ENCODE data around the gene HDHD5.
A peak's percentile ranks its signal among the peaks of the same experiment; 100 is the strongest.

Gene HDHD5

DNA sequence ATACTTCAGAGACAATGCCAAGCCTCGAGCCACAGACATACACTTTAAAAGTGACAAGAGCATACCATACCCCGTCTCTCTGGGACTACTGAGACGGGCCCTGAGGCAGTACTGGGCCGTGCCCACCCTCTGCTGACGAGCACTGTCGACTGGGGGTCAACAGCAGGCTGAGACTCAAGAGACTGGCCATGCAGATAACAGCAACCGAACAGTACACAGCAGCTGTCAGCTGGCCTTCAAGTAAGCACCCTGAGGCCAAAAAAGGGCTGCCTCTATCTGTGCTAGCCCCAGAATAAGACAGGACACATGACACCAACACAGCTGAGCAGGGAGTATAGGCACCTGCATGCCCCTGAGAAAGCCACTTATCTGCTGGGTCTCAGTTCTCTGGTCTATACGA lies 19.1 kb downstream of the HDHD5 start:
- Mint-ChIP-seq H3K27ac (no peak overlapping the region), H3K4me3 (no peak overlapping the region), H3K9me3 (no peaks in the 10 kb centered on the region), H3K27me3 (no peaks in the 10 kb centered on the region), H3K36me3 (peaks cover 51% of the 10 kb centered on the region), H3K4me1 (no peaks in the 10 kb centered on the region)
- no peak for ATAC-seq

DNA sequence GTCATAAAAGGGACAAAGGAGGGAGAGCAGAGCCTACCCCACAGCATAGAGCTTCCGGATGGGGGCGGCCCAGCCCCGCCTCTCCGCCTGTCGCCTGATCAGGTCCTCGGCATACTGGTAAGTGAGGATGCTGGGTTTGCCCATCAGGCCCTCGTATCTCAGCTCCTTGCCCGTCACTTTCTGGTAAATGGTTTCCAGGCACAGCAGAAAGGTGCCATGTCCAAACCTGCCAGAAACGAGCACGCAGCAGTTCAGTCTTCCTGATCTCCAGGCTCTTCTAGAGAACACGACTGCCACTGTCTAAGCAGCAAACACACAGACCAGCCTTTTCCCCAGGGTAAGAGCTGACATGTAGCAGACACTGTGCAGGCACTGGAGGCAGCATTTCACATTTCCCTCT lies 20.6 kb downstream of the HDHD5 start:
- Mint-ChIP-seq H3K27me3 (no peaks in the 10 kb centered on the region), H3K9me3 (no peaks in the 10 kb centered on the region), H3K4me1 (no peaks in the 10 kb centered on the region), H3K27ac (no peak overlapping the region), H3K36me3 (peaks cover 56% of the 10 kb centered on the region), H3K4me3 (no peak overlapping the region)
- ATAC-seq = no peak

DNA sequence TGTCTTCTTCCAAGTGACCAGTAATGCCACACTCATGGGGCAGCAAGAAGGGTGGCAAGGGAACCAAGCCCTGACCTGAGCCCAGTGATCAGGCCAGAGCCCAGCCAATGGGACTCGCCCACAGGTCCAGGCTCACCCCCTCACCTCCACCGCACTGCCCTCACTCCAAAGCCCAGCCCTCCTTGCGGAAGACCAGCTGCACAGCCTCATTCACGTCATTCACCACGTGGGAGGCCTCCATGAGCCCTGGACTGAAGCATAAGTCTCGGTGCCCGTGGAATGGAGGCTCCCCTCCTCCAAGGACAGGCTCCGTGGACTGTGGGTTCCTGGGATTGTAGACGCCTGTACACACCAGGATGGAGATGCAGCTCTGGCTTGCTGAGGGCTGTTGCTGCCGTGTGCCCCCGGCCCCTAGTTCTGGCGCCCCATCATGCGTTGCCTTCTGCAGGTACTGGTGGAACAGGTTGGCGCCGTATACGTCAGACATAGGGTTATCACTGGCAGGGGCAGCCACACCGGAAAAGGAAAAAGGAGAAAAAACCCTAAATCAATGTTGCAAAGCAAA lies 21.1 kb downstream of the HDHD5 start:
- H3K36me3 Mint-ChIP-seq = peaks cover 51% of the 10 kb centered on the region
- no peak for ATAC-seq
- H3K4me1 Mint-ChIP-seq = no peaks in the 10 kb centered on the region
- no peak overlapping the region for H3K4me3 Mint-ChIP-seq
- H3K27me3 Mint-ChIP-seq = no peaks in the 10 kb centered on the region
- H3K9me3 Mint-ChIP-seq = no peaks in the 10 kb centered on the region
- no peak overlapping the region for H3K27ac Mint-ChIP-seq

DNA sequence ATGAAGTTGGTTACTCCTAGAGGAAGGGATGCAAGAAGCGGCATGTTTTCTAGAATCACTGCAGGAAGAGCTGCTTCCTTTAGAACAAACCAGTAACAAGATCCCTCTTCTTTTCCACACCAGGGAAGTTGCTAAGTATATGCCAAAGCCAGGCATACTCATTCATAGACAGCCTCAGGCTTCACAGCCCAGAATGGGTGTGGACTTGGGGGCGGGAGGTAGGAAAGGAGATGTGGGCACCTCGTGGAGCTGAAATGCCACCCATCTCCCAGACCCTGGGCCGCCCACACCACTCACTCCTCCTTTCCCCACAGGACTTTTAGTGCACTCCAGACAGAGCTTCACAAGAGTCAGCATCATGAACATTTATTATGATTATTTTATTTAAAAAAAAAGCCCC lies 21.9 kb downstream of the HDHD5 start:
- no peaks in the 10 kb centered on the region for H3K9me3 Mint-ChIP-seq
- no peak overlapping the region for H3K4me3 Mint-ChIP-seq
- no peaks in the 10 kb centered on the region for H3K4me1 Mint-ChIP-seq
- H3K27ac Mint-ChIP-seq = no peak overlapping the region
- peaks cover 44% of the 10 kb centered on the region for H3K36me3 Mint-ChIP-seq
- no peak for ATAC-seq
- no peaks in the 10 kb centered on the region for H3K27me3 Mint-ChIP-seq

DNA sequence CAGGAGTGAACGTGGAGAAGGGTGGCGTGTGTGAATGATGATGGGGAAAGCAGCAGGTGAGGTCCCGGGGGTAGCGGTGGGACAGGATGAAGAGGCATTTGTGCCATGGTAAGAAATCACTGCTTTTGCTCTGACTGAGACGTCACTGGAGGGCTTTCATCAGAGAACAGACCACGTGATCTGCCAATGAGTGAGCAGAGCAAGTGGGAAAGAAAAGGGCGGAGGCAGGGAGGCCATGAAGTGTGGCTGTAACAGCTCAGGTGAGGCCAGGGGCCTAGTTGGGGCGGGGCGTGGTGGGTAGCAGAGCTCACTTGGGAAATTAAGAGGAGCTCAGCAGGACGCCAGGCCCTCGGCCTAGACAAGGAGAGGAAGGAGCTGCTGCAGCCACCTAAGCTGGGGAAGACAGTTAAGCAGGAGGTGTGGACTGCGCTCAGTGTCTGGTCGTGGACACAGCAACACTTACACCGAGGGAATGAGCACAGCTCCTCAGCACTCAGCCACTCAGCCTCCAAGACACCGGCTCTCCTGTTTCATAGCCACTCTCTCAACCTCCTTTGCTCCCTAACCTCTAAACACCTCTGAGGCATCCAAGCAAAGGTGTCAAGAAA lies 23.8 kb downstream of the HDHD5 start:
- no peak for ATAC-seq
- Mint-ChIP-seq H3K4me1 (no peaks in the 10 kb centered on the region), H3K4me3 (no peak overlapping the region)

DNA sequence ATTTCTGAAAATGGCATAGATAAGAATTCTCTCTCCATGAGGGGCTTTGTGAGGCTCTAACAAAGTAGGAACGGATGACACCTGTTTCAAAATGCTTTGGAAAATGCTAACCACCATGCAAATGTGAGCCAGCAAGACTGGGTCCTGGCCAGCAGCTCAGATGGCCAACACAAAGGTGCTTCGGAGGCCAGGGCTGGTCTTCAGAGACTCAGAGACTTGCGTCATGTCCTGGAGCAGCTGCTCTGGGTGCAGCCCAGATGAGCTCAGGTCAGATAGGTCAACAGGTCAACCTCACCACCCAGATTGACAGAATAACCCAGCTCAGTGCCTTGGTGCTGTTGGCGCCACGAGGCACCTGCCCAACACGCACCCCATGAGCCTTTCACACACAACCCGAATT lies 25.9 kb downstream of the HDHD5 start:
- H3K27ac Mint-ChIP-seq = no peak overlapping the region
- H3K4me3 Mint-ChIP-seq = no peak overlapping the region
- no peaks in the 10 kb centered on the region for H3K9me3 Mint-ChIP-seq
- no peaks in the 10 kb centered on the region for H3K4me1 Mint-ChIP-seq
- ATAC-seq = no peak
- no peaks in the 10 kb centered on the region for H3K27me3 Mint-ChIP-seq
- peaks cover 22% of the 10 kb centered on the region for H3K36me3 Mint-ChIP-seq

More for the DNA sequence above, 23.8 kb downstream of the HDHD5 start:
- Mint-ChIP-seq H3K9me3 (no peaks in the 10 kb centered on the region), H3K27ac (no peak overlapping the region), H3K36me3 (peaks cover 28% of the 10 kb centered on the region), H3K27me3 (no peaks in the 10 kb centered on the region)

DNA sequence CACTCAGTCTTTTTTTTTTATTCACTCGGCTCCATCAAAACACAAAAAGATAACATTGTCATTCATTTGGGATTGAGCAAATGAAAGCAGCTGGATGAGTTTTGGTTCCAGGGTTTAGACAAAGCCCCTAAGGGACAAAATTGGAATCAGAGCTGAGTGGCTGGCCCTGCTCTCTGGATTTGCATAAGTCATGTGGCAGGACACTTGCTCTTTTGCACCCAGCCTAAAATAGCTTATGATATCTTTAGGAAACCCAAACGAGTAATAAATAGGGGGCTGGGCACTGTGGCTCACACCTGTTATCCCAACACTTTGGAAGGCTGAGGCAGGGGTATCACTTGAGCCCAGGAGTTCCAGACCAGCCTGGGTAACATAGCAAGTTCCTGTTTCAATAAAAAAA lies 27.0 kb downstream of the HDHD5 start:
- Mint-ChIP-seq H3K4me1 (no peaks in the 10 kb centered on the region), H3K27me3 (no peaks in the 10 kb centered on the region), H3K27ac (no peak overlapping the region), H3K36me3 (peaks cover 19% of the 10 kb centered on the region), H3K9me3 (no peaks in the 10 kb centered on the region), H3K4me3 (no peak overlapping the region)
- ATAC-seq = no peak

DNA sequence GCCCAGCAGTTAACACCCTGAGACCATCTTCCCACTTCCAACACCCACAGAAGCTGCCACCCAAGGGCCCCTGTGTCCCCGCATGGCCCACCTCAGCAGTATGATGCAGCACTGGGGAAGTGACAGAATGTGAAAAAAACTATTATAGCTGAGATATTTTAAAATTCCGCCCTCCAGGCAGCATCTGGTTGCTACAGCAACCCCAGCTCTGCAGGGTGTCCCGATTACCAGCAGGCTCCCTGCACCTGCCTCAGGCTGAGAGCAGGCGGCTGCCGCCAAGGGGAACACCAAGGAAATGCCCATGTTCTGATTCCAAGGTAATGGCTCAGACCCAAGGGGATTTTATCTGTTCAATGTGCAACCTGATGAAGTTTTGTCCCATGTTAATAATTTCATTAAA lies 27.4 kb downstream of the HDHD5 start:
- no peaks in the 10 kb centered on the region for H3K27me3 Mint-ChIP-seq
- peaks cover 15% of the 10 kb centered on the region for H3K36me3 Mint-ChIP-seq
- H3K9me3 Mint-ChIP-seq = no peaks in the 10 kb centered on the region
- ATAC-seq = no peak
- no peaks in the 10 kb centered on the region for H3K4me1 Mint-ChIP-seq
- H3K4me3 Mint-ChIP-seq = no peak overlapping the region
- H3K27ac Mint-ChIP-seq = no peak overlapping the region

DNA sequence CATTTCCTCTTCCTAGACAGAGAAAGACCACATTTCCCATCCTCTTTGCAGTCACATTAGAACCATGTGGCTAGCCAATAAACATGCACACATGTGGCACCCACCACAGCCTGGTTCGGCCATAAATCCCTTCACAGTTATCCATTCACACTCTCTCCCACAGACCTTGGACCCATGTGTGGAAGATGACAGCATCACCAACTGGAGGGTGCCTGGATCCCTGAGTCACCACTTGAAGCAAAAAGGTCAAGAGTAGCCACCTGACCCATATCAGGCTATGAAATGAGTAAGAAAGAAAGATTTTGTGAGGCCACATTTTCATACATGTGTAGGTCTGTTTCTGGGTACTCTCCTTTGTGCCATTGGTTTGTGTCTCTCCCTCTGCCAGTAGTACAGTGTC lies 28.9 kb downstream of the HDHD5 start:
- H3K4me1 Mint-ChIP-seq = no peaks in the 10 kb centered on the region
- ATAC-seq = no peak
- no peak overlapping the region for H3K4me3 Mint-ChIP-seq

DNA sequence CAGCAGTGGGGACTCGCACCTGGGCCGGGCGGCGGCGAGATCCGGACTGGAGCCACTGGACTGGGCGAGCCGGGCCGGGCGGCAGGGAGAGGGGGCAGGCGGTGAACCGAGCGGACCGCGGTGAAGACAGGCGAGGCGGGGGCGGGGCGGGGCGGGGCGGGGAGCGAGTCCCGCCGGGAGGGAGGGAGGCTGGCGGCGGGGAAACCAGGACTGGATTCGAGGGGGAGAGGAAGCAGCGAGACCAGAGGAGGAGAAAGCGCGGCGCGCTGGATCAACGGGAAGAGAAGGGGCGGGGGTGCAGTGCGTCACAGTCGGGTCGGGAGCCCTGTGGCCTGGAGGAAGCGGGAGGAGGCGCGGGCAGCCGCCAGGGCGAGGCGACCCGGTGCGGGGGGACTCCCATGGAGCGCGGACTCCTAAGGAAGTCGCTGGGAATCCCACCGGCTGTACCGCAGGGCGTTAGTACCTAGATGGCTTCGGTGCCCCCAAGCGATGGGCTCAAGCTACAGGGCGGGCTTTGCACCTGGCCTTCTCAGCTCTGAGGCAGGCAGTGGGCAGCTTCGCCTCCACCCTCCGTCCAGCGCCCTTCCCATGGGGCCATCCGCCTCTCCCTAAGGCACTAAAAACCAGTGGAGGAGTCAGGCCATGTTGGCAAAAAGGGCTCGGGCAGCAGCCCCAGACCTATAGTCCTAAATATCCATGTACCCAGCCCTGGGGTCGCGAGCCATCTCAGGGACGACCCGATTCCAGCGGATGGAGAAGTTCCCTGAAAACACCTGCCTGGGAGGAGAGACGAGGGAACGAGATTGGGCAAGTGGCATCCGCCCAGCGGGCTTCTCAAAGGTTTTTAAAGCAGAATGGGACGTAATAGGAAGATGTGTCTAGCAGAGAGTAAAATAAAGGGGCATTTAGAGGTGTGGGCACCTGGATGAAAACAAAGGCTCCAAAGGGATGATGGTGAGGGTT lies 37.6 kb downstream of the HDHD5 start, which contains the start of gene TMEM121B:
TMEM121B (minus strand) TSS at position 128 of the 963 bp plus-strand sequence. CDS start 233 bp downstream, outside the sequence.
- no peak within 1 kb of the TSS for H3K27ac Mint-ChIP-seq
- no peak for ATAC-seq
- H3K4me3 Mint-ChIP-seq = peak within 1 kb of the TSS; percentile 59
- no peaks in the 10 kb centered on the region for H3K9me3 Mint-ChIP-seq
- H3K27me3 Mint-ChIP-seq = peaks cover 61% of the 10 kb centered on the region
- peaks cover 28% of the 10 kb centered on the region for H3K4me1 Mint-ChIP-seq
- H3K36me3 Mint-ChIP-seq = no peaks in the 10 kb centered on the region

More for the DNA sequence above, 28.9 kb downstream of the HDHD5 start:
- Mint-ChIP-seq H3K27ac (no peak overlapping the region), H3K27me3 (no peaks in the 10 kb centered on the region), H3K36me3 (peaks cover 11% of the 10 kb centered on the region), H3K9me3 (no peaks in the 10 kb centered on the region)

DNA sequence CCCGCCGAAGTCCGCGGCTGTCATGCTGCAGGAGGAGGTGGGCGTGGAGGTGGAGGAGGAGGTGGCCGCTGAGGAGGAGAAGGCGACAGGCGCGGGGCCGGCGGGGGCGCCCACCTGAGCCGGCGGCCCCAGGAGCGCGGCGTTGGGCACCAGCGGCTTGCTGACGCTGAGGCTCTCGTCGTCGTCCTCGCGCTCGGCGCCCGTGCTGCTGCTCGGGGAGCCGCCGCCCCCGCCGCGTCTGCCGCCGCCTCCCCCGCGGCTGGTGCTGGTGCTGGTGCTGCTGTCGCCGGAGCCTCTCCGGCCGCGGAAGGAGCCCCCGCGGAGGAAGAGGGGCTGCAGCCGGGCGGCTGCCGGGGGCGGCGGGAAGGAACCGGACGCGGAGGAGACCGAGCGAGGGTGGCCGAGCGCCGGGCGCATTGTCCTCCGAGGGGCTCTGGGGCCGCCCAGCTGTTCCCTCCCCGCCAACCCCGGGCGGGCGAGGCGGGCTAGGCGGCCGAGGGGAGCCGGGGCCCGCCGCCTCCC lies 38.3 kb downstream of the HDHD5 start:
- no peaks in the 10 kb centered on the region for H3K36me3 Mint-ChIP-seq
- no peaks in the 10 kb centered on the region for H3K9me3 Mint-ChIP-seq
- peak; percentile 26 for ATAC-seq
- H3K4me1 Mint-ChIP-seq = peaks cover 35% of the 10 kb centered on the region
- no peak overlapping the region for H3K27ac Mint-ChIP-seq
- H3K4me3 Mint-ChIP-seq = no peak overlapping the region
- peaks cover 69% of the 10 kb centered on the region for H3K27me3 Mint-ChIP-seq

DNA sequence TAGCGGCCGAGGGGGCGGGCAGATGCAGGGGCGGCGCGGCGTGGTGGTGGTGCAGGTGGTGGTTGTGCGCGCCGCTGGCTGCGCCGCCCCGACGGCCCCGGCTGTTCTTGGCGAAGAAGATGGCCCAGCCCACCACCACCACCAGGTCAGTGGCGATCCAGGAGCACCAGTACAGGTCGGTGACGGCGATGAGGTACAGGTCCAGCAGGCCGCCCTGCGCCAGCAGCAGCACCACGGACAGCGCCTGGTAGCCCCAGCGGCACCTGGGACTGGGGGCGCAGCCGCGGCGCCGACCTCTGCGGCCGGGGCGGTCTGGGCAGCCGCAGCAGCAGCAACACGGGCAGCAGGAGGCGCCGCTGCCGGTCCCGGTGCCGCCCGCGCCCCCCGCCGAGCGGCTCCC lies 38.8 kb downstream of the HDHD5 start:
- Mint-ChIP-seq H3K4me3 (no peak overlapping the region), H3K9me3 (no peaks in the 10 kb centered on the region), H3K4me1 (peaks cover 39% of the 10 kb centered on the region), H3K36me3 (no peaks in the 10 kb centered on the region), H3K27ac (no peak overlapping the region), H3K27me3 (peaks cover 71% of the 10 kb centered on the region)
- ATAC-seq = peak; percentile 62

DNA sequence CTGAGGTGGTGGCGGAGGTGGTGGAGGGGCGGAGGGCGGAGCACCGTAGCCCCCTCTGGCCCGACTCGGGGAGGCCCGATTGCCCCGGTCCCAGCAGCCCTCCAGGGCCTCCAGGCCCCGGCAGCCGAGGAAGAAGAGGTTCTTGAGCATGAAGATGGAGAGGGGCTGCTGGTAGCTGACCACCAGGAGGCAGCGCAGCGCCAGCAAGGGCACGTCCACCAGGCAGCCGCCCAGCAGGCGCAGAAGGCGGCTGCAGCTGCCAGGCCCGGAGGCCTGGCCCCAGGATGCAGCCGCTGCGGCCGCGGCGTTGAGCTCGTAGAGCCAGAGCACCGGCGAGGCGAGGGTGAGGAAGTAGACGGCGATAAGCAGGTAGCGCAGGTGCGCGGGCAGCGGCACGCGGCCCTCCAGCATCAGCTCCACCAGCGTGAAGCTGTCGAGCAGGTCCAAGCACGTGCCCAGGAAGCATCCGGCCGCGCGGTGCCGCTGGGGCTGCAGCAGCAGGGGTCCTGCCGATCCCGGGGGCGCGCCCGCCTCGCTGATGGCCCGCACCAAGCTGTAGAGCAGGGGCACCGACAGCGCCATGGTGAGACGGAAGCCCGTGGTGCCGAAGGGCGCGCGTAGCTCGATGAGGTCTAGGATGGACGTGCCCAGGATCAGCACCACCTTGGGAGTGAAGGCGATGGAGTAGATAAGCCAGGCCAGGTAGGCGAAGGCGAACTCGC lies 39.4 kb downstream of the HDHD5 start:
- no peak for ATAC-seq
- no peaks in the 10 kb centered on the region for H3K36me3 Mint-ChIP-seq
- peaks cover 39% of the 10 kb centered on the region for H3K4me1 Mint-ChIP-seq
- peak overlapping the region; percentile 23 for H3K4me3 Mint-ChIP-seq
- no peaks in the 10 kb centered on the region for H3K9me3 Mint-ChIP-seq
- H3K27me3 Mint-ChIP-seq = peaks cover 71% of the 10 kb centered on the region
- H3K27ac Mint-ChIP-seq = no peak overlapping the region

DNA sequence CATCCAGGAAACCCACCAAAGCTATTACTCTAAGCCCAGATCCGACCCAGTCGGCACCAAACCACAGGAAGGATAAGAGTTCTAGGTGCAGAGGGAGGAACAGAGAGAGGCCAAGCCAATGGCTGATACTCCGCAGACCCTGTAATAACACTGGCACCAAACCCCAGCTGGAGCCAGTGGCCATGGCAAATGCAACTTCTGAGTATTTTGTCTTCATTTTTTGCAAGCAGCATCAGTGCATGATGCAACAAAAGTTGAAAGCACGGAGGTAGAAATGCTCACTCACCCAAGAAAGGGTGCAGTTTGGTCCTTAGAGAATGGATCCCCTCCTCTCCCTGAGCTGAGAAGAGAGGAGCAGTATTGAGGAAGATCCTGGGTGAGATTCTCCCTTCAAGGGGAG lies 40.7 kb downstream of the HDHD5 start:
- peak overlapping the region; percentile 52 for H3K4me3 Mint-ChIP-seq
- H3K27ac Mint-ChIP-seq = no peak overlapping the region
- peaks cover 39% of the 10 kb centered on the region for H3K4me1 Mint-ChIP-seq
- H3K27me3 Mint-ChIP-seq = peaks cover 69% of the 10 kb centered on the region
- no peaks in the 10 kb centered on the region for H3K9me3 Mint-ChIP-seq
- ATAC-seq = no peak
- no peaks in the 10 kb centered on the region for H3K36me3 Mint-ChIP-seq

DNA sequence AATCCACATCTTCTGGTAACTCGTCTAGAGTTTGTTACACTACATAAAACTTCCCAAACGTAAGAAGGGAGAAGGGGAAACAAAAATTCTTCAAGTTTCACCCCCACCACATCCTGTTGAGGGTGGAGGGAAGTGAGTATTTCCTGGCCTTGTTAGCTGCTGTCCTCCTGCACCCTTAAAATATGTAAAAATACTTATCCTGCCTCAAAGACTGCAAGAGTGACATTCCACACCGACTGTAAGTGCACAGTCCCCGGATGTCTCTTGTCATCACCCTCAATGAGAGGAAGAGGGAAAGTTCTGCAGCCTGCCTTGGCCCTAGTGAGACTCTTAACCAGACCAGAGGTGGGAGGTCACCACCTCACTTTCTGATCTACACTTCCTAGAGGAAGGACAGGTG lies 41.2 kb downstream of the HDHD5 start:
- H3K36me3 Mint-ChIP-seq = no peaks in the 10 kb centered on the region
- peak overlapping the region; percentile 52 for H3K4me3 Mint-ChIP-seq
- no peak overlapping the region for H3K27ac Mint-ChIP-seq
- peak; percentile 5 for ATAC-seq
- H3K27me3 Mint-ChIP-seq = peaks cover 65% of the 10 kb centered on the region
- H3K4me1 Mint-ChIP-seq = peaks cover 39% of the 10 kb centered on the region
- H3K9me3 Mint-ChIP-seq = no peaks in the 10 kb centered on the region
